ENCODE data around the gene DGCR2.

DNA sequence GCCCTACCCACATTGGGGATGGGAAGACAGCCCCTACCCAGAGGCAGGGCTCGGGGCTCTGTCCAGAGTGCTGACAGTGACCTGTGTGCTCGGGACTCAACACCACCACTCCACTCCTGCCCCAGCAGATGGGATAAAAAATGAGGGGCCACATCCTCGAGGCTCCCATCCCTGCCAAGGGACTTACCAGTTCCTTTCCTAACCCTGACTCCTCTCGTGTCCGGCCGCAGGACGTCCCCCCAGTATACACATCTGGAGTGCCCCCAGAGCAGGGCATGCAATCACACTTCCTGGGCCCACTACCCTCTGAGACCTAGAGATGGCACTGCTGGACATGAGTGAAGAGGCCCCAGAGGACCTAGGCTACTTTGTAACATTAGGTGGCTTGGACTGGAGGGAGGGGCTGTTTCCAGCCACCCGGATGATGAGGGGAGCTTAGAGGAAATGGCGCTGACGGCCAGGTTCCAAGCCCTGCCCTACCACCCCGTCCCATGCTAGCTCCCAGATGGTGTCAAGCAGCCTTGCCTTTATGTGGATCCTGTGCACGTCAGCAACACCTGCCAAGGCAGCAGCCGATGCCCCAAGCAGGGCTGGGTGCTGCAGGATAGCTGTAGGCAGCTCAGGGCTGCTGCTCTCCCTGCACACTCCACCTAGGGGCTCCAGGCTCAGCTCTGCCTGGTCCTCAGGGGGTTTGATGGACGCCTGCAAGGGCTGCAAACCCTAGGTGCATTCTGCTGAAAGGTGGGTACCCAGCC is 86.6 kb downstream of the DGCR2 start:
- TF ChIP-seq POLR2A (IDR thresholded peaks at IDR 0.05; ENCODE audit: low read length) (no peak), GATA1 (IDR thresholded peaks at IDR 0.05; ENCODE audit: low read depth, low read length) (no peak)

Data from erythroblast (primary cell).